NB4 (cell line): ENCODE measurements around the gene CDC7.

Source experiments
- CTCF ChIP-seq: IDR thresholded peaks from one replicate; pipeline ENCODE4 v1.5.1; 2012; ENCODE audit warnings: low read depth, low read length
- POLR2A ChIP-seq: IDR thresholded peaks from 2 replicates; pipeline ENCODE4 v1.6.1; 2011; ENCODE audit warnings: mild to moderate bottlenecking; ENCODE audit not compliant: insufficient read length; ENCODE audit errors: extremely low read depth

GRCh38 chr1:91501523-91501851 is 836 bp downstream of the CDC7 start:
- TF ChIP-seq CTCF (no peak), POLR2A (no peak)
